CD14-positive monocyte (primary cell): ENCODE data around the gene ENTPD2. TPM values are rescaled to one million over a fixed set of nuclear protein-coding genes. Genes with fewer than 3 reads are reported as not detected.

ENCODE experiments used
- DNase-seq, 3 donors: peaks; one replicate each; pipeline ENCODE4 v3.0.0-alpha.2; 2011 to 2022
- H2AFZ ChIP-seq: 2 replicates; pipeline ENCODE4 v1.6.0; 2012; ENCODE audit warnings: mild to moderate bottlenecking, low read depth, low read length, inconsistent platforms; ENCODE audit not compliant: insufficient read depth, poor library complexity, severe bottlenecking
- H3K27ac ChIP-seq, 2 donors: 1 replicate in 1 of 2; 2 replicates in 1 of 2; pipeline ENCODE4 v1.5.1; 2012 to 2013; ENCODE audit warnings: low read length in 2 of 2, control low read depth in 1 of 2, inconsistent platforms in 1 of 2, low read depth in 1 of 2, mild to moderate bottlenecking in 1 of 2
- H3K27me3 ChIP-seq, 2 donors: one replicate each; pipeline versions ENCODE4 v1.6.0 to v1.6.1; 2011 to 2013; ENCODE audit warnings: low read length in 2 of 2; ENCODE audit not compliant: control insufficient read depth in 2 of 2, insufficient read depth in 2 of 2
- H3K36me3 ChIP-seq, 2 donors: replicated peaks in 1 of 2; 1 replicate in 1 of 2; 2 replicates in 1 of 2; pipeline versions ENCODE4 v1.5.1 to v1.6.1; 2012 to 2013; ENCODE audit warnings: low read length in 2 of 2, control low read depth in 1 of 2, inconsistent platforms in 1 of 2, mild to moderate bottlenecking in 1 of 2; ENCODE audit not compliant: insufficient read depth in 2 of 2, control insufficient read depth in 1 of 2
- H3K4me1 ChIP-seq, 2 donors: 1 replicate in 1 of 2; 2 replicates in 1 of 2; pipeline versions ENCODE4 v1.5.1 to v1.6.1; 2012 to 2013; ENCODE audit warnings: low read length in 2 of 2, control low read depth in 1 of 2, inconsistent platforms in 1 of 2, mild to moderate bottlenecking in 1 of 2, moderate library complexity in 1 of 2; ENCODE audit not compliant: insufficient read depth in 2 of 2, control insufficient read depth in 1 of 2
- H3K4me2 ChIP-seq: replicated peaks from 2 replicates; pipeline ENCODE3; 2012; ENCODE audit warnings: low read length, moderate library complexity, mild to moderate bottlenecking; ENCODE audit not compliant: poor library complexity, severe bottlenecking; ENCODE audit errors: extremely low read depth
- H3K4me3 ChIP-seq, 3 experiments: fragments of 200-600 bp in 1 of 3; sonication (generic) in 1 of 3; replicated peaks in 1 of 3; 1 replicate in 2 of 3; 2 replicates in 1 of 3; pipeline ENCODE4 v1.5.1; 2011 to 2013; ENCODE audit warnings: low read length in 3 of 3, mild to moderate bottlenecking in 3 of 3, control low read depth in 2 of 3, low read depth in 2 of 3, inconsistent platforms in 1 of 3, moderate library complexity in 1 of 3
- H3K79me2 ChIP-seq: 2 replicates; pipeline ENCODE4 v1.6.0; 2012; ENCODE audit warnings: mild to moderate bottlenecking, control low read depth, inconsistent platforms, low read length, moderate library complexity; ENCODE audit not compliant: insufficient read depth
- H3K9ac ChIP-seq: 2 replicates; pipeline ENCODE4 v1.6.0; 2017; ENCODE audit warnings: low read length, mild to moderate bottlenecking; ENCODE audit not compliant: insufficient read depth, poor library complexity, severe bottlenecking
- H3K9me3 ChIP-seq, 2 donors: replicated peaks in 1 of 2; 1 replicate in 1 of 2; 2 replicates in 1 of 2; pipeline versions ENCODE4 v1.5.1 to v1.6.1; 2012 to 2013; ENCODE audit warnings: low read length in 2 of 2, control low read depth in 1 of 2; ENCODE audit not compliant: control insufficient read depth in 1 of 2, insufficient read depth in 1 of 2
- H4K20me1 ChIP-seq: 2 replicates; pipeline ENCODE4 v1.6.0; 2012; ENCODE audit warnings: mild to moderate bottlenecking, low read length, control low read depth, moderate library complexity; ENCODE audit not compliant: insufficient read depth
- H3K27ac Mint-ChIP-seq, 7 donors: one replicate each; pipeline ENCODE4 v1.8.0; 2020; ENCODE audit warnings: mild to moderate bottlenecking in 7 of 7, mixed read lengths in 7 of 7, moderate library complexity in 6 of 7, inconsistent platforms in 2 of 7
- H3K27me3 Mint-ChIP-seq, 3 donors: one replicate each; pipeline ENCODE4 v1.8.0; 2021 to 2022; ENCODE audit warnings: low read depth in 3 of 3, mild to moderate bottlenecking in 3 of 3, mixed read lengths in 3 of 3, moderate library complexity in 3 of 3, inconsistent platforms in 1 of 3
- H3K36me3 Mint-ChIP-seq, 2 donors: one replicate each; pipeline ENCODE4 v1.8.0; 2020; ENCODE audit warnings: mixed read lengths in 2 of 2, inconsistent platforms in 1 of 2, mild to moderate bottlenecking in 1 of 2
- H3K4me1 Mint-ChIP-seq: one replicate; pipeline ENCODE4 v1.8.0; 2020; ENCODE audit warnings: mild to moderate bottlenecking, mixed read lengths
- H3K4me3 Mint-ChIP-seq, 2 donors: one replicate each; pipeline ENCODE4 v1.8.0; 2020; ENCODE audit warnings: mild to moderate bottlenecking in 2 of 2, mixed read lengths in 2 of 2, moderate library complexity in 1 of 2
- H3K9me3 Mint-ChIP-seq, 7 donors: one replicate each; pipeline ENCODE4 v1.8.0; 2020 to 2022; ENCODE audit warnings: mixed read lengths in 7 of 7, mild to moderate bottlenecking in 6 of 7, moderate library complexity in 6 of 7, inconsistent platforms in 2 of 7
- CTCF ChIP-seq: fragments of 200-600 bp; IDR thresholded peaks from one replicate; pipeline ENCODE4 v1.8.0; 2022; ENCODE audit warnings: antibody characterized with exemption, mild to moderate bottlenecking
- WGBS: methylation state at CpG from one replicate; pipeline ENCODE4 v1.1.5; 2013; ENCODE audit warnings: missing lambda C conversion rate; ENCODE audit not compliant: insufficient coverage; 5-methylcytosine and 5-hydroxymethylcytosine counted together
- intact Hi-C, 2 donors: fragments of 100-400 bp; cut with micrococcal nuclease; formaldehyde crosslinking; loops; one replicate each; pipeline versions ENCODE4 v1.15.0 to v1.15.1; 2023
- polyA plus RNA-seq, 3 donors: library from polyadenylated mRNA; depleted of rRNA in 1 of 3; unstranded in 2 of 3; stranded (reverse) in 1 of 3; fragments of 300-500 nt in 2 of 3; fragments of >200 nt in 1 of 3; fragmentation: Illumina TruSeq in 2 of 3; gene quantifications; 1 replicate in 2 of 3; 2 replicates in 1 of 3; pipeline ENCODE4 v1.2.3, GENCODE V29; 2012 to 2021

The ENTPD2 gene
- polyA plus RNA-seq, 3 donors: not detected

DNA sequence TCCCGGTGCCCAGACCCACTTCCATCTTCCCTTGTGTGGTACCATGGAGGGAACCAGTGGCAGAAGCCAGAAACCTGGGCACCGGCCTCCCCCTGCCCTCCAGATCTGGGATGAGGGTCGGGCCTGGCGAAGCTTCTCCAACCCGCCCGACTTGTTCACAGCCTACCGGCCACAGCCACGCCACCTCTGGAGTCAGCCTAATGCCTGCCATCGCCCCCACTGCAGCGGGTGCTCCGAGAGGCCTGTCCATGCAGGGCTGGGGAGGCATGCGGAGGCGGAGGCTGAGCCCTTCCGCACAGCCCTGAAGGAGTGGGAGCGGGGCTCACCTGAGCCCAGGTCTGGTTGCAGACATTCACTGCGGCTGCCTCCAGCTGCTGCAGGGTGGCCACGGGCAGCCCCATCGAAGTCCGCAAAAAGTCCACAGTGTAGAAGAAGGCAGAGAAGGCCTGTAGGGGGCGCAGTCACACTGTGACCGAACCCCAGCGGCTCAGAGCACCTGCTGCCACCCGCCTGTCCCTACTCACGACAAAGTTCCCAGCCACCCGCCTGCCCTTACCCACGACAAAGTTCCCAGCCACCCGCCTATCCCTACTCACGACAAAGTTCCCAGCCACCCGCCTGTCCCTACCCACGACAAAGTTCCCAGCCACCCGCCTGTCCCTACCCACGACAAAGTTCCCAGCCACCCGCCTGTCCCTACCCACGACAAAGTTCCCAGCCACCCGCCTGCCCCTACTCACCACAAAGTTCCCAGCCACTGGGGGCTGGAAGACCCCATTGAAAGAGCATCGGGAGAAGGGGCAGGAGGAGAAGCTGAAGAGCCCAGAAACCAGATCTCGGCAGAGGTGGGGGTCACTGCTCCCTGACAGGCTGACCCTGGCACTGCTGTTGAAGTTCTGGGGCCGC lies 4.1 kb downstream of the ENTPD2 start:
- DNase-seq: peak in 2 of 3 donors; percentile 40 to 46

More for the DNA sequence above, 4.1 kb downstream of the ENTPD2 start:
- no peak overlapping the region for H3K27ac ChIP-seq
- H3K9me3 ChIP-seq: peaks cover 0 to 16% of the 10 kb centered on the region in 2 donors
- H3K4me3 ChIP-seq: no peak overlapping the region
- 41% methylated on average over 37 of the region's 38 CpGs for WGBS
- Mint-ChIP-seq H3K27me3 (peaks cover 63 to 96% (median 81%) of the 10 kb centered on the region in 3 donors), H3K4me1 (peaks cover 13% of the 10 kb centered on the region), H3K9me3 (peaks cover 0 to 9% (median 2%) of the 10 kb centered on the region in 7 donors), H3K27ac (no peak overlapping the region), H3K36me3 (peaks cover 1 to 2% of the 10 kb centered on the region in 2 donors), H3K4me3 (peak overlapping the region in 1 of 2 donors; percentile 80)
- H3K27me3 ChIP-seq: peaks cover 31 to 85% of the 10 kb centered on the region in 2 donors
- intact Hi-C loops: no loop called here
- H3K79me2 ChIP-seq: no peaks in the 10 kb centered on the region
- no peak overlapping the region for H3K9ac ChIP-seq
- no peaks in the 10 kb centered on the region for H3K36me3 ChIP-seq
- no peak overlapping the region for H2AFZ ChIP-seq
- peaks cover 14 to 28% of the 10 kb centered on the region in 2 donors for H3K4me1 ChIP-seq
- TF ChIP-seq CTCF: peak; percentile 74
- peaks cover 5% of the 10 kb centered on the region for H4K20me1 ChIP-seq
- no peak overlapping the region for H3K4me2 ChIP-seq
